Measurements from ENCODE around the gene NPFF. TPM values are rescaled to one million over a fixed set of nuclear protein-coding genes. Genes with fewer than 3 reads are reported as not detected.

NPFF gene
- total and polyA plus RNA-seq, 10 of the 15 experiments (the other 5 are each of a cell fraction or from before 2014, with no cell fraction given), result 0.21 to 0.69 (median 0.23) TPM; not detected in 7

DNA sequence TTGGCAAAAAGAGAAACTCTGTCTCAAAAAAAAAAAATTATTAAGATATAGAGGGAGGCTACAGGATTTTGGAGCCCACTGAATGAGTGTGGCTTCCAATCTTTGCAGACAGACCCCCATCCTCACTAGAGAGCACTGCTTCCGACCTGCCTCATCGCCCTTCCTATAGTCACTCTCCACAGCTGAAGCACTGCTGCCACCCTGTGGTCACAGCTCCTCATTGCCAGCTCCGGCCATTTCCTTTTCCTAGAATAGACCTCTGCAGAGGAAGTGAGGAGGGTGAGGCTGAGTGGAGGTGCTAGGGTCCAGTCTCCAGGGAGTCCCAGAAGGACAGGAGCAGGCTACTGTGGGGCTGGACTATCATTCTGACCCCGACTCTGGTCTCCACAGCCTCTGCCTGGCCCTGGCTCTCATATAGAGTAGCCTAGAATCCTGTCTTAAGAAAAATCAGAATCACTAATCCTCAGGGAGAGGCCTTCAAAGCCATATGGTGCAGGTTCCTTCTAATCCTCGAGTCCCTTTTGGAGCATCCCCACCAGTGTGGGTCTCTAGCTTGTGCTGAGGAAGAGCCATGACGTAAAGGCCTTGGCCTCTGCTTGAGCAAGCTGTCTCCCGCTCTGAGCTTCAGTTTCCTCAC lies 1.4 kb upstream of the NPFF start (continued):
- TF ChIP-seq ZBTB40 (IDR thresholded peaks at IDR 0.05; ENCODE audit: borderline replicate concordance) (no peak), SMAD5 (IDR thresholded peaks at IDR 0.05; ENCODE audit: low read depth) (no peak), BRCA1 (IDR thresholded peaks at IDR 0.05; ENCODE audit: low read depth, low read length) (no peak), WRNIP1 (IDR thresholded peaks at IDR 0.05; ENCODE audit: borderline replicate concordance, low read depth, low read length) (no peak), MYC (IDR thresholded peaks at IDR 0.05; ENCODE audit: insufficient read depth, insufficient read length, insufficient replicate concordance, low read length, severe bottlenecking) (no peak), CREB1 (IDR thresholded peaks at IDR 0.05; ENCODE audit: low read depth) (0 out of 2 replicates have a peak, but pooled peaks have one; percentile 38), NFIC (IDR thresholded peaks at IDR 0.05; ENCODE audit: low read depth, low read length) (no peak), RUNX3 (IDR thresholded peaks at IDR 0.05; ENCODE audit: low read length) (peak; percentile 60), SUZ12 (IDR thresholded peaks at IDR 0.05; ENCODE audit: unreplicated experiment) (no peak), PKNOX1 (IDR thresholded peaks at IDR 0.05) (no peak), CTCF (IDR thresholded peaks at IDR 0.05 in 2 of 3, conservative IDR thresholded peaks at IDR 0.05 in 1 of 3; ENCODE audit: control insufficient read depth in 2 of 3, extremely low read depth in 1 of 3, insufficient read depth in 1 of 3, low read depth in 3 of 3, low read length in 3 of 3) (peak; percentile 94 to 99 (median 96); a peak in 5 of 6 replicates), MTA2 (IDR thresholded peaks at IDR 0.05; ENCODE audit: low read depth) (no peak), SMC3 (IDR thresholded peaks at IDR 0.05; ENCODE audit: borderline replicate concordance, low read length) (peak; percentile 89), NKRF (conservative IDR thresholded peaks at IDR 0.05) (no peak), HCFC1 (IDR thresholded peaks at IDR 0.05; ENCODE audit: low read length) (peak; percentile 38; the same call in 1 of the 2 replicates), SIN3A (IDR thresholded peaks at IDR 0.05; ENCODE audit: low read depth, low read length) (no peak), MEF2B (IDR thresholded peaks at IDR 0.05; ENCODE audit: partially characterized antibody, poor library complexity, severe bottlenecking) (peak; percentile 20), ZBTB33 (IDR thresholded peaks at IDR 0.05) (no peak)

Measured in GM12878 (cell line).